A549 (cell line): ENCODE data around the gene CDC5L.

Experiments used
- CHD4 ChIP-seq: fragments of 200-600 bp; sonication (generic); IDR thresholded peaks from 2 replicates; pipeline ENCODE4 v1.6.1; 2016; ENCODE audit warnings: antibody characterized with exemption, mild to moderate bottlenecking, borderline replicate concordance
- EHMT2 ChIP-seq: fragments of 200-600 bp; sonication (generic); IDR thresholded peaks from 2 replicates; pipeline ENCODE4 v1.6.1; 2016; ENCODE audit warnings: antibody characterized with exemption, low read depth, mild to moderate bottlenecking, moderate library complexity
- EP300 ChIP-seq, 2 experiments: fragments of >200 bp; sonication (Bioruptor Twin); formaldehyde crosslinking; IDR thresholded peaks; 2 replicates in 1 of 2; 3 replicates in 1 of 2; pipeline ENCODE4 v1.6.1; 2016 to 2017
- JUN ChIP-seq, 2 experiments: fragments of >200 bp; sonication (Bioruptor Twin); formaldehyde crosslinking; IDR thresholded peaks; 2 replicates in 1 of 2; 3 replicates in 1 of 2; pipeline ENCODE4 v1.6.1; 2016 to 2017
- JUNB ChIP-seq: fragments of >200 bp; sonication (Bioruptor Twin); formaldehyde crosslinking; IDR thresholded peaks from 2 replicates; pipeline ENCODE4 v1.6.1; 2016
- KDM5A ChIP-seq: fragments of 200-600 bp; sonication (generic); IDR thresholded peaks from 2 replicates; pipeline ENCODE4 v1.6.1; 2016; ENCODE audit warnings: antibody characterized with exemption, mild to moderate bottlenecking
- POLR2A ChIP-seq: IDR thresholded peaks from 2 replicates; pipeline ENCODE4 v1.6.1; 2012; ENCODE audit warnings: mild to moderate bottlenecking, low read length
- RAD21 ChIP-seq, 2 experiments: fragments of >200 bp in 1 of 2; sonication (Bioruptor Twin) in 1 of 2; formaldehyde crosslinking in 1 of 2; IDR thresholded peaks in 1 of 2; conservative IDR thresholded peaks in 1 of 2; 2 replicates in 1 of 2; 3 replicates in 1 of 2; pipeline ENCODE4 v1.6.1; 2012 to 2018; ENCODE audit warnings: inconsistent platforms in 1 of 2
- RFX5 ChIP-seq: fragments of 450-650 bp; IDR thresholded peaks from 2 replicates; pipeline ENCODE4 v1.7.1; 2014; ENCODE audit warnings: antibody characterized with exemption, mild to moderate bottlenecking, moderate library complexity
- ZC3H11A ChIP-seq: fragments of 450-650 bp; IDR thresholded peaks from 2 replicates; pipeline ENCODE4 v1.6.1; 2014; ENCODE audit warnings: antibody characterized with exemption, mild to moderate bottlenecking
- TF ChIP-seq, protein P1 (sequence below): fragments of >200 bp; sonication (Bioruptor Twin); formaldehyde crosslinking; IDR thresholded peaks from 3 replicates; pipeline ENCODE4 v1.5.1; 2016

DNA sequence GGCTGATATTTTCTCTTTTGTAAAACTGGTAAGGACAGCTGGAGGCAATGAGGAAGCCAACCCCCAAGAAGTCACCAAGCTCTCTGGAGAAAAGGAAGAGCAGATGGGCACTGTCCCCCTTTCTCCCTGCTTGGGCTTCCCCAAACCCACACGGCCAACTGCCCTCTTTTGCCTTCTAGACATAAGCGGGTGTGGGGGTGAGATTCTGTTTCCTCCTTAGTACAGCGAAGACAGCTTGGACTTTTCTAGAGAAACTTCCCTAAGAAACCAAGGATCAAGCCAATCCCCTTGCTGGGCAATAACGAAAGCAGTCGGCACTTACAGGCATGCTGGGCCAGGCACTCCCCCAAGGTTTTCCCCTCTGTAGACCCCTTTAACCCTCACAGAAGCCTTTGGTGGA lies 110.3 kb downstream of the CDC5L start:
- TF ChIP-seq, protein P1, sequence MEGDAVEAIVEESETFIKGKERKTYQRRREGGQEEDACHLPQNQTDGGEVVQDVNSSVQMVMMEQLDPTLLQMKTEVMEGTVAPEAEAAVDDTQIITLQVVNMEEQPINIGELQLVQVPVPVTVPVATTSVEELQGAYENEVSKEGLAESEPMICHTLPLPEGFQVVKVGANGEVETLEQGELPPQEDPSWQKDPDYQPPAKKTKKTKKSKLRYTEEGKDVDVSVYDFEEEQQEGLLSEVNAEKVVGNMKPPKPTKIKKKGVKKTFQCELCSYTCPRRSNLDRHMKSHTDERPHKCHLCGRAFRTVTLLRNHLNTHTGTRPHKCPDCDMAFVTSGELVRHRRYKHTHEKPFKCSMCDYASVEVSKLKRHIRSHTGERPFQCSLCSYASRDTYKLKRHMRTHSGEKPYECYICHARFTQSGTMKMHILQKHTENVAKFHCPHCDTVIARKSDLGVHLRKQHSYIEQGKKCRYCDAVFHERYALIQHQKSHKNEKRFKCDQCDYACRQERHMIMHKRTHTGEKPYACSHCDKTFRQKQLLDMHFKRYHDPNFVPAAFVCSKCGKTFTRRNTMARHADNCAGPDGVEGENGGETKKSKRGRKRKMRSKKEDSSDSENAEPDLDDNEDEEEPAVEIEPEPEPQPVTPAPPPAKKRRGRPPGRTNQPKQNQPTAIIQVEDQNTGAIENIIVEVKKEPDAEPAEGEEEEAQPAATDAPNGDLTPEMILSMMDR = no peak
- TF ChIP-seq POLR2A (no peak), KDM5A (no peak), RFX5 (no peak), ZC3H11A (no peak), JUNB (no peak), EP300 (IDR thresholded peaks at IDR 0.05) (no peak), CHD4 (no peak), RAD21 (conservative IDR thresholded peaks at IDR 0.05 in 1 of 2, IDR thresholded peaks at IDR 0.05 in 1 of 2) (no peak), JUN (IDR thresholded peaks at IDR 0.05) (no peak), EHMT2 (no peak)
